C4-2B (cell line): ENCODE data around the gene CIT.

Source experiments
- H3K27ac ChIP-seq: fragments of 450-650 bp; 2 replicates; pipeline ENCODE4 v1.5.1; 2017
- ZFX ChIP-seq: fragments of 450-650 bp; IDR thresholded peaks from 2 replicates; pipeline ENCODE4 v1.6.1; 2017
- TF ChIP-seq, protein P1 (sequence below): fragments of 450-650 bp; conservative IDR thresholded peaks from 2 replicates; pipeline ENCODE4 v1.5.1; 2017; ENCODE audit warnings: mild to moderate bottlenecking

The CIT gene, protein sequence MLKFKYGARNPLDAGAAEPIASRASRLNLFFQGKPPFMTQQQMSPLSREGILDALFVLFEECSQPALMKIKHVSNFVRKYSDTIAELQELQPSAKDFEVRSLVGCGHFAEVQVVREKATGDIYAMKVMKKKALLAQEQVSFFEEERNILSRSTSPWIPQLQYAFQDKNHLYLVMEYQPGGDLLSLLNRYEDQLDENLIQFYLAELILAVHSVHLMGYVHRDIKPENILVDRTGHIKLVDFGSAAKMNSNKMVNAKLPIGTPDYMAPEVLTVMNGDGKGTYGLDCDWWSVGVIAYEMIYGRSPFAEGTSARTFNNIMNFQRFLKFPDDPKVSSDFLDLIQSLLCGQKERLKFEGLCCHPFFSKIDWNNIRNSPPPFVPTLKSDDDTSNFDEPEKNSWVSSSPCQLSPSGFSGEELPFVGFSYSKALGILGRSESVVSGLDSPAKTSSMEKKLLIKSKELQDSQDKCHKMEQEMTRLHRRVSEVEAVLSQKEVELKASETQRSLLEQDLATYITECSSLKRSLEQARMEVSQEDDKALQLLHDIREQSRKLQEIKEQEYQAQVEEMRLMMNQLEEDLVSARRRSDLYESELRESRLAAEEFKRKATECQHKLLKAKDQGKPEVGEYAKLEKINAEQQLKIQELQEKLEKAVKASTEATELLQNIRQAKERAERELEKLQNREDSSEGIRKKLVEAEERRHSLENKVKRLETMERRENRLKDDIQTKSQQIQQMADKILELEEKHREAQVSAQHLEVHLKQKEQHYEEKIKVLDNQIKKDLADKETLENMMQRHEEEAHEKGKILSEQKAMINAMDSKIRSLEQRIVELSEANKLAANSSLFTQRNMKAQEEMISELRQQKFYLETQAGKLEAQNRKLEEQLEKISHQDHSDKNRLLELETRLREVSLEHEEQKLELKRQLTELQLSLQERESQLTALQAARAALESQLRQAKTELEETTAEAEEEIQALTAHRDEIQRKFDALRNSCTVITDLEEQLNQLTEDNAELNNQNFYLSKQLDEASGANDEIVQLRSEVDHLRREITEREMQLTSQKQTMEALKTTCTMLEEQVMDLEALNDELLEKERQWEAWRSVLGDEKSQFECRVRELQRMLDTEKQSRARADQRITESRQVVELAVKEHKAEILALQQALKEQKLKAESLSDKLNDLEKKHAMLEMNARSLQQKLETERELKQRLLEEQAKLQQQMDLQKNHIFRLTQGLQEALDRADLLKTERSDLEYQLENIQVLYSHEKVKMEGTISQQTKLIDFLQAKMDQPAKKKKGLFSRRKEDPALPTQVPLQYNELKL (N-terminal part only)

DNA sequence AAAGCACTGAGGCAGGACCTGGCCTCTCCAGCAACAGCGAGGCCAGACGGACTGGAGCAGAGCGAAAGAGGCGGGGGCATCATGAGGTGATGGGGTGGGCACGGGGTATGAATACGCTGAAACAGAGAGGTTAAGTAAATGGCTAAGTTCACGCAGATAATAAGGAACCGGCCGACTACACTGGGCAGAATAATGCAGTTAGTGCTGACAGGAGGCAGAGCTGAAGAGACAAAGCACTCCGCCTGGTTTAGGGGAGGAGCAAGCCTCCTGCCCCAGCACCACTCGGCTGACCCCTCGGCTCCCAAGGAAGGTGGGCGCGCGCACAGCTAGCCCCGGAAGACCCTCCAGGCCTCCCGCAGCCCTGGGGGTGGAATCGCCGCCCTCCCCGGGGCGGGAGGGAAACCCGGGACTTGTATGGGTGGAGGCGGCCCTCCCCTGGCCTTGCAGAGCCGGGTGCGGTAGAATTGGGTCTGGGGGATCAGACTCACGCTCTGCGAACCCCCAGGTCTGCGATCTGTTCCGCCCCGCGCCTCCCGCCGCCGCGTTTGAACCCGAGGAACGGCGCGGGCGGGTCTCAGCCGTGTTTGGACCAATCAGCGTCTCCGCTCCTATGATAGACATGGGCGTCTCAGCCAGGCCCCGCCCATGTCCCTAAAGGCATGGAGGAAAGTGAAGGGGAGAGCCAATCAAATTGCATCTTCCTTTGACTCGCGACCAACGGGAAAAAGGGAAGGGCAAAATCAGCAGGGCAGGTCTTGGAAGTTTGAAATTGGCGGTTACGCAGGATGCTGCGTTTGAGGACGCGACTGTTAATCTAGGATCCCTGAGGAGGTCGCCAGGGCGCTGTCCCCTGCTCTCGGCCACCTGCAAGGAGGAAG is at the start of gene CIT:
TSS of gene CIT (minus strand) at position 560 of the 878 bp plus-strand sequence. CDS start 1,152 bp downstream, outside the sequence.
- TF ChIP-seq ZFX, result peak; percentile 35; the same call in 1 of the 2 replicates
- TF ChIP-seq, protein P1, sequence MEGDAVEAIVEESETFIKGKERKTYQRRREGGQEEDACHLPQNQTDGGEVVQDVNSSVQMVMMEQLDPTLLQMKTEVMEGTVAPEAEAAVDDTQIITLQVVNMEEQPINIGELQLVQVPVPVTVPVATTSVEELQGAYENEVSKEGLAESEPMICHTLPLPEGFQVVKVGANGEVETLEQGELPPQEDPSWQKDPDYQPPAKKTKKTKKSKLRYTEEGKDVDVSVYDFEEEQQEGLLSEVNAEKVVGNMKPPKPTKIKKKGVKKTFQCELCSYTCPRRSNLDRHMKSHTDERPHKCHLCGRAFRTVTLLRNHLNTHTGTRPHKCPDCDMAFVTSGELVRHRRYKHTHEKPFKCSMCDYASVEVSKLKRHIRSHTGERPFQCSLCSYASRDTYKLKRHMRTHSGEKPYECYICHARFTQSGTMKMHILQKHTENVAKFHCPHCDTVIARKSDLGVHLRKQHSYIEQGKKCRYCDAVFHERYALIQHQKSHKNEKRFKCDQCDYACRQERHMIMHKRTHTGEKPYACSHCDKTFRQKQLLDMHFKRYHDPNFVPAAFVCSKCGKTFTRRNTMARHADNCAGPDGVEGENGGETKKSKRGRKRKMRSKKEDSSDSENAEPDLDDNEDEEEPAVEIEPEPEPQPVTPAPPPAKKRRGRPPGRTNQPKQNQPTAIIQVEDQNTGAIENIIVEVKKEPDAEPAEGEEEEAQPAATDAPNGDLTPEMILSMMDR, result no peak
- peak within 1 kb of the TSS; percentile 92 for H3K27ac ChIP-seq

DNA sequence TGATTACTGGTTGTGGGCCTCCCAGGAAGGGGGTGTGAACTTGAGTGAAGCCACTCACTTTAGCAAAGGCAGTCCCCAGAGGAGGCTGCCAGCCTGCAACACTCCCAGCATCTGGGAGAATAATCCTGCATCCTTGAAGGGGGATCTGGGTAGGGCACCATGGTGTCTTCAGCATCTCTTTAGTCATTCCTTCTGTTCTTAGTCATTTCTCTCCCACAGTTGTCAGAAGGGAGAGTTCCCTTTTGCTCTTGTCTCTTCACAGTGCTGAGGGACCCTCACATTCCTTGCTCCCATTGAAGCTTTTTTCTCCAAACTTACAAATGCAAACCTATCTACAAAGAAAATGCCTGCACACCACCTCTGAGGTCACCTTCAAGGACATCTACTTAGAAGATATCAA is 48.1 kb upstream of the CIT start:
- TF ChIP-seq ZFX, result no peak
- TF ChIP-seq, protein P1, result no peak
- H3K27ac ChIP-seq, result no peak overlapping the region

DNA sequence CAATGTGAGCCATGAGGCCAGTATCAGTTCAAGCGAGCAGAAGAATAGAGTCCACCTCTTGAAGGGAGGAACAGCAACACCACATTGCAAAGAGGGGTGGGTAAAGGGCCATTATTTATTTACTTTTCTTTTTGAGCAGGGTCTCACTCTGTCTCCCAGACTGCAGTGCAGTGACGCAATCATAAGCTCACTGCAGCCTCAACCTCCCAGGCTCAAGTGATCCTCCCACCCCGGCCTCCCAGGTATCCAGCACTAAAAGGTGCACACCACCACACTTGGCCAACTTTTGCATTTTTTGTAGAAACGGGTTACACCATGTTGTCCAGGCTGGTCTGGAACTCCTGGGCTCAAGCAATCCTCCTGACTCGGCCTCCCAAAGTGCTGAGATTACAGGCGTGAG is 42.9 kb upstream of the CIT start:
- no peak overlapping the region for H3K27ac ChIP-seq
- TF ChIP-seq ZFX, result no peak
- TF ChIP-seq, protein P1, result no peak

DNA sequence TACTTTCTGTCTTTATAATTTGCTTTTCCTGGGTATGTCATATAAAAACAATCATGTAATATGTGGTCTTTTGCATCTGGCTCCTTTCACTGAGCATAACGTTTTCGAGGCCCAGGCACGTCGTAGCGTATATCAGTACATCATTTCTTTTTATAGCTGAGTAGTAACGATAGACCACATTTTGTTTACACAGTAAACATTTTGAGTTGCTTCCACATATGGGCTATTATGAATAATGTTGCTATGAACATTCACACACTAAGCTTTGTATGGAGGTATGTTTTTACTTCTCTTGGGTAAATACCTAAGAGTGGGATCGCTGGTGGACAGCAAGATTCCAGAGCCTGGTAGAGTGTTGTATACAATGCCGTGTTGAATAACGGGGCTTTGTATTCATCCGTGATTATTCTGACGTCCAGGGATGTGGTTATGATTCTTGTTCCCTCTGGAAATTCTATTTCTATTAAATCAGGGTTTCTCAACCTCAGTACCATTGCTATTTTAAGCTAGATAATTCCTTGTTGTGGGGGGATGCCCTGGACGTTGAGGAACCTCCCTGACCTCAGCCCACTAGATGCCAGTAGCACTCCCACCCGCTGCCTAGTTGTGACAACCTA is 38.9 kb upstream of the CIT start:
- TF ChIP-seq, protein P1, result no peak
- no peak for TF ChIP-seq ZFX
- no peak overlapping the region for H3K27ac ChIP-seq

DNA sequence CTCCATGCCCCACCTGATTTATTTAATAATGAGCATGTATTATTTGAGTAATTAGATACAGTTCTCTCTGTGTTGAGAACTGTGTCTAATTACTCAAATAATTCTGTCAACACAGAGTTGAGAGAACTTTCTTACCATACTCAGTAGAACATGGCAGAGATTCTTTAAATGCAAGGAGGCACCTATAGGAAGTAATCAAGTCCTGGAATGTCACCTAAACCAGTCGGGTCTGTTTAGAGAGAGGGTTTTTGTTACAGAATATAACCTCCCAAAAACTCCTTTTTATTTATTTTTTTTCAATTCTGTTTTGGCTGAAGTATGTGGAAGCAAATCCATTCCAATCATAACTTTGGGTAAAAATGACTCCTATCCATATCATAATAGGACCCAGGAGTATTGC is 37.5 kb upstream of the CIT start:
- TF ChIP-seq, protein P1, result no peak
- no peak for TF ChIP-seq ZFX
- H3K27ac ChIP-seq, result no peak overlapping the region
